HG03139 (cell line): ENCODE measurements around the gene PAK5.

Experiments
- ATAC-seq: cut with Tn5 transposase; IDR thresholded peaks from one replicate; pipeline ENCODE4 v1.9.1; 2021; ENCODE audit not compliant: unreplicated experiment

The PAK5 gene

DNA sequence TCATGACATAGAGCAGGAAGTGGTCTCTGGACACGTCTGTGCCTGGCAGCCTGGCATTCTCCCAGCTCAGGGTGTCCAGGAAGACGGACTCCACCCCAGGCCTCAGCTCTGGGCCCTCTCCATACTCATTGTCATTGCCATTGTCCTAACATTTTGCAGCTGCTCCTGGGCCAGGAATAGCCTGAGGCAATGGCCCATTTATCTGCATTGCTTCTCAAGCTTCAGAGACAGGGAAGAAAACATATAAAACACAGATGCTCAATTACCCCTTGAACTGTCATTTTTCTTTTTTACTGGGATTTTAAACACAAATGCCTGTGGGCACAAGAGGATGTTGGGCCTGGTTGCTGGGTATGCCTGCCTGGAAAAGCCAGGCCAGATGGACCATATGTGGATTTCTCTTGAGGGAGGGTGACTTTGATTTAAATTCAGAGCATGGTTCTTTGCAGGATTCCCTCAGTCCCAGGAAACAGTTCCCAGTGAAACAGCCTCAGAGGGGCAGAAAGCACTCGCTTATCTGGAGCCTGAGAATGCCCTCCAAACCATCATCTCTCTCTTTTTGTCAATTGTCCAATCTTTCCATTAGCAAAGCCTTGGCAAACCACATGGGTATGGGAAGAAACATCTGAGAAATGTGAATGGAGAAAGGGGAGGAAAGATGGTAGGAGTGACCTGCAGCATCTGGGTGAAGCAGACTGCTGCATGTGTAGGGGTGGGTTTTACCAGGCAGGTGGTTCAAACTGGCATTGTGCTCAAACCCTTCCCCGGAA lies 306.6 kb downstream of the PAK5 start:
- no peak for ATAC-seq

DNA sequence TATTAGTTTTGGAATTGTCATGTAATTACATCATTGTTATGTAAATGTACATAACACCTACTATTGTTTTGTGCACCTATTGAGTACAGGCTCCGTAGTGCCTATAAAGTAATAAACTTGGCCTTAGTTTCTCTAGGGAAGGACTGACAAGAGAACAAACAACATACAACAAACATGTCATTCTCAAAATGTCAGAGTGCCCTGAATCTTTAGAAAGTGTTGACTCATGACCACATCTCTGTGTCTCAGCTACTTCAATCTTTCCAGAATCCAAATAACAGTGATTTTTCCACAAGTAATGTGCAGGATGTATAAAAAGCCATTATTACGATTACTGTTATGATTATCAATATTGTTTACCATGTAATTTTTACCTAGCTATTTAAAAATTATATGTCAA lies 307.3 kb downstream of the PAK5 start:
- no peak for ATAC-seq

DNA sequence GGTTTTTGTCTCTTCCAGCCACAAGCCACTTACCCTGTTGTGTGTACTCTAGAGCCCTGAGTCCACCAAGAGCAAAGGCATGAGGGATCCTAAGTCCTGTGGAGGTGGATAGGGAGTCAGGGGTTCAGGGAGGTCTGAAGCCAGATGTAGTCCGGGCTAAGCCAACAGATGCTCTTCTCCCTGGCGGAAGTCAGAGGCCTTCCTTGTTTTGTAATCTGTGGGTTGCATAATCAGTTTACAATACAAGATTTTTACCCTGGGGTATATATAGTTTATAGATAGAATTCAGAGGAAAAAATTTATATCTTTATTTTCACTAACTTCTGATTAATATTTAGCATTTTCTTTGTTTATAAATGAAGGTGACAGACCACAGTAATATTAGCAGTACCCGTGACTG lies 315.2 kb downstream of the PAK5 start:
- ATAC-seq, result no peak

DNA sequence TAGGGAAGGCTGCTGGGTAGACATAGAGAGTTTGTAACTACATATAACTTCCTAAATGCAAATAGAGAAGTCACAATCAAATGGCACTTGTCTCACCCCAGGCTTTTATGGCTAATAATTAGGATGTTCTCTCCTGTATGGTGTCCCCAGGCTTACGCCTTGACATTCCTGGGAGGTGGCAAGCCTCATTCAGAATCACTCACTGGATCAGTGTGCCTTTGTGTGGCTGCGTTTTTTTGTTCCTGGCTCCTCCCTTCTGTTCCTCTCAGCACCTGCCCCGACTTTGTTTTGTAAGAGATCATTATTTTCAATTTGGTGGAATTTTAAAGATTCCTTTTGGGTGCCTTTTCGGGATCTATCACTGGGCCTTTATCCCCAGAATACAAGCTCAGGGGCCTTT lies 318.8 kb downstream of the PAK5 start:
- ATAC-seq, result no peak

GRCh38 chr20:9518576-9519175 lies 320.2 kb downstream of the PAK5 start:
- no peak for ATAC-seq

DNA sequence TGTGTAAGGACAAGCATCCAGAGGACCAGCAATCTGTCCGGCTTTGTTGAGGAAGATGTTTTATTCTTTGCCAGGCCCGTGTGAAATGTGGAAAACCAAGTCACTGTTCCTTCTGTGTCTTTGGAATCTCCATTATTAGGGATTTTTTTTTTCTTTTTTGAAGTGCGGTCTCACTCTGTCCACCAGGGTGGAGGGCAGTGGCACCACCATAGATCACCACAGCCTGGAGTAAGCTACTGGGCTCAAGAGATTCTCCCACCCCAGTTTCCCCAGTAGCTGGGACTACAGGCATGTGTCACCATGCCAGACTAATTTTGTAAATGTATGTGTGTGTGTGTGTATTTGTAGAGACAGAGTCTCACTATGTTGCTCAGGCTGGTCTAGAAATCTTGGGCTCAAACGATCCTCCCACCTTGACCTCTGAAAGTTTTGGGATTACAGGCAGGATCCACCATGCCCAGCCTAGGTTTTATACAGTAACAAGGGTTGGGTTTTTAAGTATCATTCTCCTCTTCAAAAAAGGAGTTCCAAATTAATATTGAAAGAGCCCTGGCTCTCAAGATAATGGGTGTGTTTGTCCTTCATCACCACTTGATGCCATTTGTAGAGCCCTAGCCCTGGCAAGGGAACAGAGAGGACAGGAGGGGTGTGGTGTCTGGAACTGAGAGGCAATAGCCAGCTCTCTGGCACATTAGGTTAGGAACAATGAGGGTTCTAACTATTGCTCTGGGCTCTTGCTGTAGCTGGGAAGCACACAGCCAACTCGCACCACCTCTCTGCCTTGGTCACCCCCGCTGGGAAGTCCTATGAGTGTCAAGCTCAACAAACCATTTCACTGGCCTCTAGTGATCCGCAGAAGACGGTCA lies 321.3 kb downstream of the PAK5 start:
- no peak for ATAC-seq

GRCh38 chr20:9516234-9516871 lies 322.5 kb downstream of the PAK5 start:
- no peak for ATAC-seq

DNA sequence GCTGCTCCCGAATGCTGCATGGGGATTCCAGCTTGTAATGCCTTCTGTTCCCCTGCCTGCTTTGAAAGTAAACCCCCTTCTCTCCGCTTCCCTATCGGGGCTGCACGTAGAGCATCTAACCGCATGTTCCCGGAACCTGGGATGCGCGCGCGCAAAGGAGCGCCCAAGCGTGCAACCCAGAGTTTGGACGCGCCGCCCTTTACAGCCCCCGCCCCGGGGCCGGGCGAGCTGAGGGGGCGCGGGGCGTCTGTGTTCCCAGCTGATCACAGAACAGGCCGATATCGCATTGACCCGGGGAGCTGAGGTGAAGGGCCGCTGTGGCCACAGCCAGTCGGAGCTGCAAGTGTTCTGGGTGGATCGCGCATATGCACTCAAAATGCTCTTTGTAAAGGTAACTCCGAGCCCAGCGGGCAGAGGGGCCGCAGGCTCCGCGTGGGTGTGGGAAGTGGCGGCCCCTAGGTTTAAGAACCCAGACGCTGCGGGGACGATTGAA lies 323.1 kb downstream of the PAK5 start:
- ATAC-seq, result no peak

DNA sequence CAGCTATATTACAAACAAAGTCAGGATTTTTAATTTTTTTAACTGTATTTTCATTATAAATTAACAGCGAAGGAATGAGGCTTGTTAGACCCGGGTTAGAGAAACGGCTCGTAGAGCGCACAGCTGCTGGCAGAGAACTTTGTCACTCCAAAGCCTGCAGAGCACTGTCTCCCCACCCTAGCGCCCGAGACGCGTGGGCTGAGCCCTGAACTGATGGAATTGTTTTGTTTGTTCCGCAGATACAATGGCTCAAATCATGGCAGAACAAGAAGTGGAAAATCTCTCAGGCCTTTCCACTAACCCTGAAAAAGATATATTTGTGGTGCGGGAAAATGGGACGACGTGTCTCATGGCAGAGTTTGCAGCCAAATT lies 323.7 kb downstream of the PAK5 start:
- no peak for ATAC-seq

DNA sequence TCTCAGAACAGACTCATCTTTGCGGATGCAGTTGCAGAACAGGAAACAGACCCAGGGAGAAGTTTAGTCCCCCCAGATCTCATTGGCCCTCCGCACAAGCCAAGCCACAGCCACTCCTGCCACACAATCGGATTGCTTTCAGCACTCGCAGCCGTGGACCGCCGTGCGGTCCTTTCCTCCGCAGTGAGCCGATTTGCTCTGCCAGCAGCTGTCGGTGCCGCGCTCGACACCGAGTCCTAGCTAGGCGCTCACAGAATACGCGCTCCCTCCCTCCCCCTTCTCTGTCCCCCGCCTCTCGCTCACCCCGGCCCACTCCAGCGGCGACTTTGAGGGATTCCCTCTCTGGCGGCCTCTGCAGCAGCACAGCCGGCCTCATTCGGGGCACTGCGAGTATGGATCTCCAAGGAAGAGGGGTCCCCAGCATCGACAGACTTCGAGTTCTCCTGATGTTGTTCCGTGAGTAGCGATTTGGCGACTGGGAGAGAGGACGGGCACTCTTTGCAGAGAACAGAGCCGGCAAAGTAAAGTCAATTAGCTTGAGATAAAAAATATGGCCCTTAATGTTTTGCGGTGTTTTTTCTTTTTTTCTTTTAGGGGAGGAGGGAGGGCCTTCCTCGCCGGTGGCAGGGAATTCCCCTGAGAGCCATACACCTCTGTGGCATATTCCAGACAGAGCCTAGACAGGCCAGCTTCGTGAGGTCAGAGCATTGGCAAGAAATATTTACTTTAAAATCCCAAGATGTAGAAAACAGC lies 324.2 kb downstream of the PAK5 start, which contains the start of gene LAMP5:
LAMP5 (plus strand) TSS at position 130 of the 753 bp plus-strand sequence; CDS start at position 393, 263 bp downstream.
- ATAC-seq, result no peak

DNA sequence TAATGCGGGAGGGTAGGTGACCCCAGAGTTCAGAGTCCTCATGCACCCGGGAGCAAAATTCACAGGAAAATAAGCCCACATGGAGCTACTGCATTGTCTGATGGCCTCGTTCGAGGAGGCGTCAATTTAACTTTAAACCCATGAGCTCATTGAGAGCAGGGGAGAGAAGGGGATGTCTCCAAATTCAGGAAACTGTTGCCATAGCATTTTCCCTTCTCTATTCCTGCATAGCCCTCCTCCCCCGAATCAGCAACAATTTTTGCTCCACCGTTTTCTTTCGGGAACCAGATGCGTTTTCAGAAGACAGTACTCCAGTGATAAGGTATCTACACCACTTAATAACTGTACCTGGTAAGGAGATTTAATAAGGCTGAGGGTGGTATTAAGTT lies 324.8 kb downstream of the PAK5 start:
- no peak for ATAC-seq

DNA sequence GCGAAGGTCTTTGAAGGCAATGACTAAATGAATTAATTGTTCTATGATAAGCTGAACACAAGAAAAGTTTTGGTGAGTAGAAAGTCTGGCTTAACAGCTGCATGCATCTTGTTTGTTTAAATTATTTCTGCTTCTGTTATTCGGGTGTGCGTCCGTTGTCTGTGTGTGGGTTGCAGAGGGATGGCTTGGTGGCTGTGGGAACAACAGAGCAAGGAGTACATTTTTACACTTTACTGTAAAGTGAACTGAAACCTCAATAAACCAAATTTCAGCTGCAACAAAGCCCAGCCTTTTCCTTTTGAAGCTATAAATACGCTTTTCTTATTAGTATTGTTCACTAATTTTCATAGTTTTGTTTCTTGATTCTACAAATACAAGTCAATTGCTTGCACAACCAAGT lies 328.0 kb downstream of the PAK5 start:
- ATAC-seq, result no peak

DNA sequence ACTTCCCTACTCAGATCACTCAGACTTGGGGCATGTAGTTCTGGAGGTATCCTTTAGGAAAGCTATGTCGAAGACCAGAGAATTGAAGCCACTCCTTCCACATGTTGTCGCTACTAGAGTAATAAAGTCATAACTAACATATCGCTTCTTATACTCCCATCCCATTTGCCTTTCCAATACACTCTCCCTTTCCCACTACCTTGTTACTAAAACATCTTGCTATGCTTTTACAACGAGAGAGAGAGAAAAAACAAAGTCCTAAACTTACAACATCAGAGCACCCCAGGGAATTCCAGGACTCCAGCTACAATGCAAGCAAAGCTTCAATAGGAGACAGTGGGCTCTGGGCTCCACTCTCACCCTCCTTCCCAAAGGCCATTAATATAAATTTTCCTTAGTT lies 329.6 kb downstream of the PAK5 start:
- ATAC-seq, result no peak

GRCh38 chr20:9508696-9509178 lies 330.1 kb downstream of the PAK5 start:
- ATAC-seq, result no peak

DNA sequence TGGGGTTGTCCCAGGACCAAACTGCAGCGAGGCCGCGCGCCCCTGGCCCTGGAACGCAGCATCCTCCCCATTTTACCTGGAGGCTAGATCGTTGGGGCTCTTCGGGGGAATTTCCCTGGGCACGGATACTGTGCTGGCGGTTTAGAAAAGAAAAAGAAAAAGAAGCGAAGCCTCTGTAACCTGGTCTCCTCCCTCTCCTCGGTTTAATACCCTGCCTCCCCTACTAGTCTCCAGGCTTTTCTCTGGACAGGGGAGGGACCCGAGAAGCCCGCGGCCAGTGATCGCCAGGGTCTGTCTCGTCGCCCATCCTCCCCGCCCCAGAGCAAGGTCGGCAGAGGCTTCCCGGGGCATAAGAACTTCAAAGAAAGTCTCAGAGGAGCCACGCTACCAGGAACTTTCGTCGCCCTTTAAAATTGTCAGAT lies 330.6 kb downstream of the PAK5 start:
- ATAC-seq, result no peak

GRCh38 chr20:9507544-9508239 lies 331.2 kb downstream of the PAK5 start:
- no peak for ATAC-seq

DNA sequence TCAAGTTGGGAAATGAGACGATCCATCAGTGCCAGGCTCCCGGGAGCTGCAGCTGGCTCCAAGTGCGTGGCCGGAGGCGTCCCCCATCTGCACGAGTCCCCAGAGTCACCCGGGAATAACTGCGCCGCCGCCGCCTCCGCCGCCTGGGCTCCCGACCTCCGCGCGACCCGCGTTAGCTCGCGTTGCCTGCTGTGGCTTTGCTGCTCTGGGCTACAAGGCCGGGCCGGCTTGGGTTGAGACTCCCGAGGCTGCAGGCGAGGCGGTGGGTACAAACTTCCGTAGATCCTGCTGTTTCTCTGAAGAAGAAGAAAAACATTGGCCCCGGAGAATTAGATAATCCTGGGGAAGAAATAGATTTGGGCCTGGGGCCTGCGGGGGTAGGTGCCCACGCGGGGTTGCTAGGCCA lies 331.9 kb downstream of the PAK5 start:
- ATAC-seq, result no peak

DNA sequence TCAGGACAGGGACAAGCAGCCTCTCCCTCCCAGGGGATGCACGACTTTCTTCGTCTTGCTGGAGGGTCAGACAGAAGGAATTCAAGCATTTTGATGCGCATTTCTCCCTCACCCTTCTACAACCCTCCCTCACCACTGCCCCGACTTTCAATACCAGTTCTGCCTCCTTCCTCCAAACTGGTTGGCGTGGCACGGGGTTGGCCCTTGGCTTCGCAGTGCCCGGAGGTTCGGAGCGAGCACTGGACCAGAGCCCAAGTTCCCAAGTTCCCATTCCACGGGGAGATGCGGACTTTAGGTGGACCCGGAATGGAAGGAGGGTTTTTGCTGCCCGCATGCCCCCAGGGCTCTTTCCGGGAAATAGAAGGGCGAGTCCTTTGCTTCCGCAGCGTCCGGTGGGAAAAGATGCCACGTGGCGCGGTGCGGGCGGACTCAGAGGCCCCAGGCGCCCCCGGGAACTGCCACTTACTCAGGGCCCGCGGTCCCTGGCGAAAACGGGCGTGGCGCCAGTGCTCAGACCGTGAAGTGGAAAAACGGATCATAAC lies 332.5 kb downstream of the PAK5 start:
- ATAC-seq, result no peak

DNA sequence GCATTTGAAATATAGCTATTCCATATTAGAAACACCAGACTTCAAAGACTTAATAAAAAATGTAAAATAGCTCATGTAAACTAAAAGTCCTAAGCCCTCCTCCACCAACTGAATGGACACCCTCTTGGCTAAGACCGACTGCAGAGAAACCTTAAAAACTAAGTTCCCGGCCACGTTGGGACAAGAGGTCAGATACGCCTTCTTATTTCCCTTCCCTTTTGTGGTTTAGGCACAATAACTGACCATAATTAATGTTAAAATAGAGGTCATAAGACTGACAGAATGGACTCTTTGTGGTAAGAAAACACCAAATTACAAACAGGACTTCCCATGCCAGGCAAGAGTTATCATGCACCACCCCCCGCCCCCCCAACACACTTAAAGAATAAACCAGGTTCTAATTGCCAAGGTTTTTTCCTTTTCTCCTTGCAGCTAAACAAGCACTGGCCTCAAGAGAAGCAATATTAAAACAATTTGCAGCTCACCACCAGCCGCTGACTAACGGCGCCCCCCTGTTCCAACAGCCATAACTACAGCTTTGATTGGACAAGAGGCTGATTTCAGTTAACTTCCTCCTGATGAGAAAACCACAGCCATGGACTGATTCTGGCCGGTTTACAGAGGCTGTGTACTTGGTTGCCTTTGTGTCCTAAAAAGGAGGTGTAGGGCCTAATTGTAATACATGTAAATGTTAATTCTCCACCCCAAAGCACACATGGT lies 335.2 kb downstream of the PAK5 start:
- ATAC-seq, result no peak
